Pulmonary artery endothelial cell (primary cell): ENCODE results near the gene PI4K2A. TPM values are rescaled to one million over a fixed set of nuclear protein-coding genes. Genes with fewer than 3 reads are reported as not detected.
"Not testable (repeated sequence)": the region's sequence is repeated elsewhere in the genome, so short reads cannot be mapped to it uniquely, and the experiment has no call there.

ENCODE experiments used
- DNase-seq: peaks from one replicate; pipeline ENCODE4 v3.0.0-alpha.2; 2011; ENCODE audit warnings: low read depth, low spot score
- total RNA-seq: library from RNA; depleted of rRNA; stranded (reverse); fragments of >200 nt; gene quantifications from 2 replicates; pipeline ENCODE4 v1.2.3, GENCODE V29; 2014

The PI4K2A gene
- total RNA-seq, 1 donor from 2014 or later = 17.1 TPM

- no peak for DNase-seq
Measured at GRCh38 chr10:97673736-97674525, 33.5 kb downstream of the PI4K2A start.

- DNase-seq = no peak
Measured at GRCh38 chr10:97675222-97675621, 34.8 kb downstream of the PI4K2A start.

DNA sequence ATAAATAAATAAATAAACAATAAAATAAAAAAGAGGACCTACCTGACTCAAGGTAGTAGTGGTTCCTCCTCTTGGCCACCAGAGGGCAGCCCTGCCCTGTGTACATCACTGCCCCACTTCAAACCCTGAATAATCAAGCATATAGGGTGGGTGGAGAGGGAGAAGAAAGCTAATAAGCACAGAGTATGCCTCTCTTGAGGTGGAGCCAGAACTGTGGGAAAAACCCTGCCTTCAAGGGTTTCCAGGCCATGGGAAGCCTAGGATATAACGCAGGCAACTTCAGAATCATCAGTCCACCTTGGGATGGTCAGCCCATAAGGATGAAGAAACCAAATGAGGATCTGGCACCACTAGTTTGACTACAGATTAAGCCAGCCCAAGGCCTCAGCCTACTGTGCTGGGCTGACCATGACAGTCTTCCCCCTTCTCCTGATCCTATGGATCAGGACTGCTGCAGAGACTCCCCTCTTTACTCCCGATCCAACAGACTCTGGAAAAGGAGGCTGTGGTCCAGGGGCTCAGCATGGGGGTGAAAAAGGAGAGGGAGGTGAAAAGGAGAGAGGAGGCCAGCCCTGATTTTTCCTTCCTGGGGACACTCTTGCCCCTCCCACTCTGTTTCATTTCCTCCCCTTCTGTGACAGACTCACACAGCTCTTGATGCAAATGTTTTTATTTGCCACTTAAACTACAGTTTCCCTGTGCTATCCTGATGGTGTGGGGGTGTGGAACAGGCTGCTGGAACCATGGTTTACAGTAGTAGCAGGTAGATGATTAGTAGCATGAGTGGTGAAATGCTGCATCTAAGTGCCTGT, 36.5 kb downstream of the PI4K2A start:
- no peak for DNase-seq

GRCh38 chr10:97679594-97679993, 39.1 kb downstream of the PI4K2A start:
- DNase-seq = no peak

- no peak for DNase-seq
Measured at GRCh38 chr10:97682042-97682441, 41.6 kb downstream of the PI4K2A start.

GRCh38 chr10:97683556-97684367, 43.3 kb downstream of the PI4K2A start:
- no peak for DNase-seq

- not testable (repeated sequence) for DNase-seq
Measured at GRCh38 chr10:97684368-97684713, 43.9 kb downstream of the PI4K2A start.

DNA sequence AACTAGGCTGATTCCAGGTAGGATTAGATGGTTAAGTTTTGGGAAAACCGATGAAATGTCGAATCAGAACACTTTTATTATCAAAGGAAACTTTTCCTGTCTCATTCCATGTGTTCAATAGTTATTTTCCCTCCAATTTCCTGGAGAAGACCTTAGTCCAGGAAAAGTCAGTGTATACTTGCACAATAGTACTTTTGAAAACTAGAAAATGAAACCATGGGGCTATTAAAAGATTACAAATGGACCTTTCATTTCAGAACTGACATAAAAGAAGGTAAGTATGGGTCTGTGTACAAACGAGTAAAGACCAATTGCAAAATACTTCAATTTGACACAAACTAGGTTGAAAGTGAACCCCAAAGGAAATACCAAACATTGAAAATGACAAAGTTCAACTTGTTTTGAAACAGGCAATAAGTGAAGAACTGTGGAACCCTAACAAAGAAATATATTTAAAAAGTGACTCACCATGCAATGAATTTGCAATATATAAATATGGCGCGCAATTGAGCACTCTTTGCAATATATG, 44.5 kb downstream of the PI4K2A start:
- DNase-seq = no peak

DNA sequence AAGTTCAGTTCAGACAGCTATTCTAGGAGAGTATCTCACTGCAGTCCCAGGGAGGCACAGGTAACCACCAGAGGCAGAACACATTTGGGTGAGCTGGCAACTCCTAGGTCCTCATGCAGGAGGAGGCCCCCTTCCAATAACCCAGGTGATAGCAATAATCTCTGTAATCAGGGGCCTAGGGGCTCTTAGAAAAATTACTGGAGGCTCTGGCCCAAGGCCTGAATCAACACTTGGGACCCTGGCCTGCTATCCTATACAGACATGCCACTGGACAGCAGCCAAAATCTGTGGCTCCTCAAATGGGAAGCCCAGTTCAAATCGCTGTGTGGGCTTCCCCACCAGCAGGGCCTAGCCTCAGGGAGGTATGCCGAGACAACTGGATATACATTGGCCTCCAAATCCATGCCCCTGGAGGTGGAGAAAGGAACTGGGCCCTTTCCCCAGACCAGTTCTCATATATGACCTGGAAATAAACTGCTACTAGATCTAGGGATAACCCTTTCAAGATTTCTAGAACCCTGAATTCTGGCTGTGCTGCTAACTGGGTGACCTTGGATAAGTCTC, 45.0 kb downstream of the PI4K2A start:
- DNase-seq = no peak

- no peak for DNase-seq
Measured at GRCh38 chr10:97686301-97686961, 46.0 kb downstream of the PI4K2A start.

DNA sequence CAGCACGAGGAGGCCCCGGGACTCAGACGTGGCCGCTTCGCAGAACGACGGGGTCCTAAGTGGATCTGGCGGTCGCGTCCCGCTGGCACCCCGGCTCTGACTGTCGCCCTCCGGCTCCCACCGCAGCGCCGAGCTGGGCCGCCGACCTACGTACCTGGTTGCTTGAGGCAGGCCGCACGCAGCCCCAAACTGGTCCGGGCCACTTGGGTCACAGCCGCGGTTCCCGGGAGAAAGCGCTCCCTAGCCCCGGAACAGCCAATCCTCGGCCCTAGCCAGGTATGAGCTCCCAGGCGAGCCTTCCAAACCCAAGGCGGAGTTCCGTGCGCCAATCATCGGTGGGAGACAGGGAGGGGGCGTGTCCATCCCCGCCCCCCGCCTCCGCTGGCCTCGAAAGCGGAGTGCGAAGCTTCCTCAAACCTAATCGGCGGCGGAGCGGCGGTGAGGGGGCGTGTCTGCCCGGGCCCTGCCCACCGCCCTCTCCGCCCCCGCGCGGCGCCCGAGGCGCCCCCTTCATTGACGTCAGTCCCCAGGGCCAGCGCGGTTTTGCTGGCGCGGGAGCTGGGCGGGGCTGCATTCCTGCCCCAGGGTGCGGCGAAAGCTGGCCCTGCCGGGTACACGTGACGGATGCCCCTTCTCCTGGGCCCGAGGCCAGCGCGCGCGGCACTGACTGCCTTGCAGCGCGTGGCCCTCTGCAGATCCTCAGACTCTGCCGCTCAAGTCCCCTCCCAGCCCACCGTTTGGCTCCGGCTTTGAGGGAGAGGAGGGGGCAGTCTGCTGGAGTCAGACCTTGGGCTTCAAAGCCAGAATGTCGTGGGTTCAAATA, 46.7 kb downstream of the PI4K2A start, which contains the start of gene AVPI1:
AVPI1 (minus strand) TSS at position 280 of the 823 bp plus-strand sequence. CDS start 7,336 bp downstream, outside the sequence.
- DNase-seq = peak; percentile 84

DNA sequence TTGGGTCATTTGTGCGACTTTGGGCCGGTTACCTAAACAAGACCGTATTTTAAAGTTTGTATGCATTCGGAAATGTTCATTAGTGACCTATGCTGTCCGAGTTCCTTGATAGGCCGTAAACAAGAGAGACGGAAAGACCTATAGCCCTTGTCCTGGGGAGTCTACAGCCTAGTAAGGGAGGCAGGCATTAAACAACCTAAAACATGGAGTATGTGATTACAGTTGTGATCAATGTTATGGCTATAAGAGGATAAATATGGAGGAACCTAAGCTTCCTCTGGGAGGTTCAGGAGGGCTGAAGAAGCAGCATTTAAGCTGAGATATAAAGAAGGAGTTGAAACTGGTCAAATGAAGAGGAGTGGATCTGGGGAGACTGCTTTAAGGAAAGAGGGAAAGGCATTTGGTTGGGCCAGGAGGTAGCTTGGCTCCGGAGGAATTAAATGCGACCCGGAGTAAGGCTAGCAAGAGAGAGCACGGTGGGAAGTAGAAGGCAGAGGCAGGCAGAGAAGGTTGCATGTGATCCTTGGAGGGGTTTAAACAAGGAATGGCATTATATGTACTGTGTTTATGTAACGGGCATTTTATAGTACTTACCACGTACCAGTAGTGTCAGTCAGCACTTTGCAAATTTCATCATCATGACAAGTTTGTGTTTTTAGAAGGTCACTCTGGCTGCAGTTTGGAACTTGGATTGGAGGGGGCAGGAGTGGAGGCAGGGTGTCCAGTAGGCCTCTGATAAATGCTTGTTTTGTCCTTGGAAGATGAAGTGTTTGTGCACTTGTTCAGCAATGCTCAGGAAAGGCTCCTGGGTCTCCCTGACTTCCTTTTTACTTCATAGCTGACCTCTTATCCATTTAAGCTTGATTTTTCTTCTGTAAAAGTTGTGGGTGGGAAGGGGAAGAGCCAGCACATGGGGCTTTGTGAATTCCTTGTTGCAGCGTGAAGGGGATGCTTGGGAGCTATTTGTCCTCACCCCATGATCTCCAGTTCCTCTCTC, 47.6 kb downstream of the PI4K2A start:
- DNase-seq = no peak

- DNase-seq = no peak
Measured at GRCh38 chr10:97689559-97690020, 49.1 kb downstream of the PI4K2A start.

DNA sequence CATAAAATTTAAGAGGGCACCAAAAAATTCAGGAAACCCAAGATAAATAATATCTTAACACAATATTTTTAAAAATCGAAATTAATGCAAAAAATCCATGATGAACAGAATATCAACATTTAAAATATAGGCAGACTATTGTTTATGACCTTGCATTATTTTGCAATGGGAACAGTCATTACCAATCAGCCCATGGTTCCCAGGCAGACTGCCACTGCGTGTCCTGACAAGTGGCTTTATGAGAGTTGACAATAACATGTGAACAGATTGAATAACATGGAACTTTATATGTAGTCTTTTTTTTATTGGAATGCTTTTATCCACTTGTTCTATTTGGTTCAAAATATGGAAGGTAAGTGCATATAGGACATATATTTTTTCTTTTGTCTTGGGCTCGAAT, 49.7 kb downstream of the PI4K2A start:
- no peak for DNase-seq

GRCh38 chr10:97698072-97698655, 57.7 kb downstream of the PI4K2A start:
- not testable (repeated sequence) for DNase-seq

- DNase-seq = peak; percentile 32
Measured at GRCh38 chr10:97701438-97702069, 61.1 kb downstream of the PI4K2A start.

GRCh38 chr10:97703398-97704067, 63.1 kb downstream of the PI4K2A start:
- no peak for DNase-seq
